ENCODE results near the gene NKPD1.

- TF ChIP-seq CTCF (IDR thresholded peaks at IDR 0.05) (no peak), POLR2A (IDR thresholded peaks at IDR 0.05) (no peak)
These were observed 20.2 kb downstream of the NKPD1 start for GRCh38 chr19:45140533-45140932.

Measured in Peyer's patch (tissue), 4 donors.